Measurements from ENCODE around the gene ADGRL2. TPM values are rescaled to one million over a fixed set of nuclear protein-coding genes. Genes with fewer than 3 reads are reported as not detected.

The ADGRL2 gene
- total and polyA plus RNA-seq, 2 of the 4 experiments (the other 2 are of a cell fraction), result 17.0 to 42.7 TPM

- Histone ChIP-seq H4K91ac (ENCODE audit: insufficient read depth, low read depth, low read length) (no peak overlapping the region), H2AK5ac (ENCODE audit: low read depth, low read length) (no peak overlapping the region), H2BK15ac (ENCODE audit: low read depth, low read length) (no peak overlapping the region), H3K79me1 (ENCODE audit: low read depth in 1 of 2, low read length in 2 of 2) (no peaks in the 10 kb centered on the region), H3K4me1 (ENCODE audit: control insufficient read depth, insufficient read depth, low read length) (no peaks in the 10 kb centered on the region), H3K36me3 (ENCODE audit: control insufficient read depth, insufficient read depth, low read length) (no peaks in the 10 kb centered on the region), H3K9me1 (ENCODE audit: insufficient read depth, low read length) (no peaks in the 10 kb centered on the region), H3K18ac (ENCODE audit: low read depth, low read length) (no peak overlapping the region), H4K5ac (ENCODE audit: low read depth, low read length) (no peak overlapping the region), H3K4me2 (ENCODE audit: low read depth, low read length) (no peak overlapping the region), H4K8ac (ENCODE audit: low read depth in 2 of 2, low read length in 2 of 2) (no peak overlapping the region), H2AK9ac (replicated peaks; ENCODE audit: low read depth, low read length, poor library complexity) (no peak overlapping the region), H3K9ac (ENCODE audit: low read depth, low read length) (no peak overlapping the region), H2AFZ (replicated peaks; ENCODE audit: low read length, poor library complexity) (no peak overlapping the region), H2BK5ac (ENCODE audit: low read depth, low read length, poor library complexity, severe bottlenecking) (no peak overlapping the region), H3K4me3 (ENCODE audit: insufficient read depth, low read depth, low read length) (no peak overlapping the region), H3K23ac (ENCODE audit: low read depth, low read length) (no peak overlapping the region), H3K56ac (ENCODE audit: extremely low read depth, insufficient read depth, low read length) (no peak overlapping the region), H2BK20ac (ENCODE audit: low read depth, low read length) (no peak overlapping the region), H3K14ac (replicated peaks; ENCODE audit: low read depth, low read length) (no peak overlapping the region), H3K27ac (ENCODE audit: insufficient read depth, low read length) (no peak overlapping the region), H2BK120ac (ENCODE audit: low read depth, low read length) (no peak overlapping the region), H3K27me3 (ENCODE audit: control insufficient read depth, insufficient read depth, low read length) (no peaks in the 10 kb centered on the region), H3K4ac (ENCODE audit: low read depth, low read length) (no peak overlapping the region), H3K9me3 (ENCODE audit: control insufficient read depth, insufficient read depth, low read length) (no peaks in the 10 kb centered on the region), H4K20me1 (ENCODE audit: insufficient read depth, low read length) (no peaks in the 10 kb centered on the region)
- no CpG with 5 or more reads among the region's 1 CpG for WGBS, 2 experiments (ENCODE audit: extremely low coverage in 2 of 2, insufficient read length in 1 of 2)
- no TSS peak for BruUV-seq (replicated peaks)
- DNase-seq, result no peak
- no peak for ATAC-seq (ENCODE audit: low read depth)
- in situ Hi-C loops (cut with MboI; ENCODE audit: low sequenced_read_pairs), result no loop called here
- ChIA-PET CTCF (interaction anchor here (0.7 kb wide), 1 partner anchor 304 kb away, joined by 3 read pairs; no protein-coding TSS in a partner anchor), POLR2A (ENCODE audit: unreplicated experiment) (no interaction called here)
- dilution Hi-C loops (cut with HindIII; ENCODE audit: low sequenced_read_pairs, unreplicated experiment), result no loop called here
- intact Hi-C loops (cut with micrococcal nuclease), result no loop called here
- TF ChIP-seq, protein P1, sequence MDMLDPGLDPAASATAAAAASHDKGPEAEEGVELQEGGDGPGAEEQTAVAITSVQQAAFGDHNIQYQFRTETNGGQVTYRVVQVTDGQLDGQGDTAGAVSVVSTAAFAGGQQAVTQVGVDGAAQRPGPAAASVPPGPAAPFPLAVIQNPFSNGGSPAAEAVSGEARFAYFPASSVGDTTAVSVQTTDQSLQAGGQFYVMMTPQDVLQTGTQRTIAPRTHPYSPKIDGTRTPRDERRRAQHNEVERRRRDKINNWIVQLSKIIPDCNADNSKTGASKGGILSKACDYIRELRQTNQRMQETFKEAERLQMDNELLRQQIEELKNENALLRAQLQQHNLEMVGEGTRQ (IDR thresholded peaks at IDR 0.05; ENCODE audit: low read depth, low read length), result no peak
- no peak for TF ChIP-seq RFX5 (IDR thresholded peaks at IDR 0.05; ENCODE audit: low read depth, low read length)
- TF ChIP-seq BHLHE40 (IDR thresholded peaks at IDR 0.05; ENCODE audit: low read depth, low read length), result no peak
- TF ChIP-seq RAD21 (IDR thresholded peaks at IDR 0.05; ENCODE audit: low read length), result no peak
Observed at GRCh38 chr1:81809808-81810207, 9.1 kb downstream of the ADGRL2 start.

Data from IMR-90 (cell line).